Fibroblast of the aortic adventitia (primary cell): ENCODE measurements around the gene ENPP1. TPM values are rescaled to one million over a fixed set of nuclear protein-coding genes. Genes with fewer than 3 reads are reported as not detected.
A peak's percentile ranks its signal among the peaks of the same experiment; 100 is the strongest.

Experiments
- DNase-seq: peaks from one replicate; pipeline ENCODE4 v3.0.0-alpha.2; 2010; ENCODE audit warnings: low read depth
- H3K4me3 ChIP-seq: 2 replicates; pipeline ENCODE4 v1.5.1; 2011; ENCODE audit warnings: low read depth, mild to moderate bottlenecking, control low read depth, low read length, moderate library complexity
- total RNA-seq: library from RNA; depleted of rRNA; stranded (reverse); fragments of >200 nt; gene quantifications from 2 replicates; pipeline ENCODE4 v1.2.3, GENCODE V29; 2012; ENCODE audit warnings: low replicate concordance
- TF ChIP-seq, protein P1 (sequence below): IDR thresholded peaks from 2 replicates; pipeline ENCODE4 v1.5.1; 2011; ENCODE audit warnings: mild to moderate bottlenecking, low read length, control low read depth, inconsistent platforms; ENCODE audit not compliant: insufficient read depth

ENPP1 gene
- total RNA-seq, 1 donor: 7.4 TPM

DNA sequence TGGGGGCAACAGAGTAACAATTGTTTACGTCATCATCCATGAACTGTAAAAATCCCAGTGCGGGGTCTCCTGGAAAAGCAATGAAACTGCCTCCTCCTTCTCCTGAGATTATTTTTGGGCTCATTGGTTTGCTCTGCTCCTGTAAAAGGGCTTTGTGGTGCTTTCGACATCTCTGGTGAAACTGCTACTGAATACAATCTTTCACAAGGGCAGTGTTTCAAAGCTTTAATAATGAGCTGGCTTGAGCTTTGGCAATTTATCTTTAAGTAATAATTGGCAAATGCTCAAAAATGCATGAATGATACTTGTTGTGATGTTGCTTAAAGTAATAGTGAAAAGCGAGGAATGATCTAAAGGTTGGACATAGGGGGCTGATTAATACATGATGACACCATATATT lies 43.5 kb upstream of the ENPP1 start:
- DNase-seq: no peak

DNA sequence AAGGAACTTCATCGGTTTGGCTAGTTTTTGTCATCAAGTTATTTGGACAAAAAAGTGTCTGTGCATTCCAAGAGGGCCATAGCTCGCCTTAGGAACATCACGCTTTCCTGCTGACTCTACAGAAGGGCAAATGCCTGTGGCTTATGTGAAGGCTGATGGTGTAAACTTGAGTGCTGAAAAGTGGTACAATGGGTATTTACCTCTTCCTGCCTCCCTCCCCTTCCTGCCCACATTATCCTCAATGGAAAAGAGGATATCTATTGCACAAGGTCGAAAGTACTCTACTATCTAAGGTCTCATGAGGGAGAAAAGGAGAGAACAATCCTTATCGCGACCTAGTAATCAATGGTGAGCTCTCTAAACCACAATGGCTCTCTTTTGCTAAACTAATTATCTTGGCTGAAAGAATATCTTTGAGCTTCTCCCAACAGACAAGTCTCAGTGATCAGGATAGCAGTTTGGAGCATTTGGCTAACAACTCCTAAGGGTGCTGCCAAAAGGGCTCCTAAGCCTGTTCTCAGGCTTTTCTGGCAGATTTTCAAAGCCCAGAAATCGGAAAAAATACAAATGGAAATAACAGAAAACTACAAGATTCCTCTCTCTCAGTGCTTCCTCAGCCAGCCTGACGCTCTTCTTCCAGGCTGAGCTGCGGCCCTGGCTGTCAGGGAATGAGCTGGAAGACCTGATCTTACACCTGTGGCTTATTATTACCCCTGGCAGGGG lies 42.6 kb upstream of the ENPP1 start:
- TF ChIP-seq, protein P1, sequence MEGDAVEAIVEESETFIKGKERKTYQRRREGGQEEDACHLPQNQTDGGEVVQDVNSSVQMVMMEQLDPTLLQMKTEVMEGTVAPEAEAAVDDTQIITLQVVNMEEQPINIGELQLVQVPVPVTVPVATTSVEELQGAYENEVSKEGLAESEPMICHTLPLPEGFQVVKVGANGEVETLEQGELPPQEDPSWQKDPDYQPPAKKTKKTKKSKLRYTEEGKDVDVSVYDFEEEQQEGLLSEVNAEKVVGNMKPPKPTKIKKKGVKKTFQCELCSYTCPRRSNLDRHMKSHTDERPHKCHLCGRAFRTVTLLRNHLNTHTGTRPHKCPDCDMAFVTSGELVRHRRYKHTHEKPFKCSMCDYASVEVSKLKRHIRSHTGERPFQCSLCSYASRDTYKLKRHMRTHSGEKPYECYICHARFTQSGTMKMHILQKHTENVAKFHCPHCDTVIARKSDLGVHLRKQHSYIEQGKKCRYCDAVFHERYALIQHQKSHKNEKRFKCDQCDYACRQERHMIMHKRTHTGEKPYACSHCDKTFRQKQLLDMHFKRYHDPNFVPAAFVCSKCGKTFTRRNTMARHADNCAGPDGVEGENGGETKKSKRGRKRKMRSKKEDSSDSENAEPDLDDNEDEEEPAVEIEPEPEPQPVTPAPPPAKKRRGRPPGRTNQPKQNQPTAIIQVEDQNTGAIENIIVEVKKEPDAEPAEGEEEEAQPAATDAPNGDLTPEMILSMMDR: no peak
- peak; percentile 55 for DNase-seq
- no peak overlapping the region for H3K4me3 ChIP-seq

More for the DNA sequence above, 43.5 kb upstream of the ENPP1 start:
- TF ChIP-seq, protein P1: no peak
- no peak overlapping the region for H3K4me3 ChIP-seq

DNA sequence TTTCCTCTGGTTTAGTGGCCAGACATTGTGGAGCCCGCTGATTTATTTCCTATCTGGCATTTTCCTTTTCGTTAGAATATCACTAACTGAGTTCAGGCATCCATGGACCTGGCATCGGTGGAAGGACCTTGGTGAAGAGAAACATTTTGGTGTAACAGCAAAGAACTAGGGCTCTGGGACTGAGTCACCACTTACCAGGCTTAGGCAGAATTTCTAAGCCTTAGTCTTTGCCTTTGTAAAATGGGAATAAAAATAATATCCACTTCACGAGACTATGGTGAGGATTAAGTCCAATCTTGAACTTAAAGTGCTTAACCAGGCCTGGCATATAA lies 42.0 kb upstream of the ENPP1 start:
- TF ChIP-seq, protein P1: no peak

DNA sequence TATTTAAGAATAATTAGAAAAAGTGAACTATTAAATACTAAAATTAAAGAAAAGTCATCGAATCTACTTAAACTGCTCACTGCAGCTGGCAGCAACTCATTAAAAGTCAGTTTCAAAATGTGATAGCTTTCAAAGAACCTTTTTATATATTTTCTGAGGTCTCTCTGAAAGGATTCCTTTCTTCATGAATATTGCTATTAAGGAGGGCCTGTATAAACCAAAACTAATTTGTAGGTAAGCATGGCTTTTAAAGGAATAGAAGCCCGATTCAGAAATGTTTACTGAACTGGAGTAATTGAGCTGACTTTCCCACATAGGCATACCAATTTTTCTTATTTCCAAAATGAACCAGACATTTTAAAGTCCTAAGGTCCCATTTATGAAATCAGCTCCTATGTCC lies 41.2 kb upstream of the ENPP1 start:
- no peak for DNase-seq
- TF ChIP-seq, protein P1: no peak
- H3K4me3 ChIP-seq: no peak overlapping the region

More for the DNA sequence above, 42.0 kb upstream of the ENPP1 start:
- no peak for DNase-seq
- H3K4me3 ChIP-seq: no peak overlapping the region

DNA sequence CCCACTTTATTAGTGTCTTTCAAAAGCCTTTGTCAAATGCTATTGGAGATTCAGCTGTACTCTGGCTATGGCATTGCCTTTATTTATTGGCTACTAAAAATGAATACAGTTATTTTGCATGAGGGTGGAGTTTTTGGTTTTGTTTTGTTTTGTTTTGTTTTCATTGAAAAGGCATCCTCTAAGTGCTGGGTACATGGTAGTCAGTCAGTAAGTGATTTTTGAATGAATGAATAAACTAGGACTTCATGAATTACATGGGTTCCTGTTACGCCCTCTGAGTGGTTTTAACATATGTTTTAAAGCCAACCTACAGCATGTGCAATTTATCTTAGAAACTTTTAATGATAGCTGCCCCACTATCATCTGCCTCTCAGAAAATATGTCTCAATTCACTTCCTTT lies 38.9 kb upstream of the ENPP1 start:
- H3K4me3 ChIP-seq: no peak overlapping the region
- TF ChIP-seq, protein P1: no peak
- DNase-seq: no peak

DNA sequence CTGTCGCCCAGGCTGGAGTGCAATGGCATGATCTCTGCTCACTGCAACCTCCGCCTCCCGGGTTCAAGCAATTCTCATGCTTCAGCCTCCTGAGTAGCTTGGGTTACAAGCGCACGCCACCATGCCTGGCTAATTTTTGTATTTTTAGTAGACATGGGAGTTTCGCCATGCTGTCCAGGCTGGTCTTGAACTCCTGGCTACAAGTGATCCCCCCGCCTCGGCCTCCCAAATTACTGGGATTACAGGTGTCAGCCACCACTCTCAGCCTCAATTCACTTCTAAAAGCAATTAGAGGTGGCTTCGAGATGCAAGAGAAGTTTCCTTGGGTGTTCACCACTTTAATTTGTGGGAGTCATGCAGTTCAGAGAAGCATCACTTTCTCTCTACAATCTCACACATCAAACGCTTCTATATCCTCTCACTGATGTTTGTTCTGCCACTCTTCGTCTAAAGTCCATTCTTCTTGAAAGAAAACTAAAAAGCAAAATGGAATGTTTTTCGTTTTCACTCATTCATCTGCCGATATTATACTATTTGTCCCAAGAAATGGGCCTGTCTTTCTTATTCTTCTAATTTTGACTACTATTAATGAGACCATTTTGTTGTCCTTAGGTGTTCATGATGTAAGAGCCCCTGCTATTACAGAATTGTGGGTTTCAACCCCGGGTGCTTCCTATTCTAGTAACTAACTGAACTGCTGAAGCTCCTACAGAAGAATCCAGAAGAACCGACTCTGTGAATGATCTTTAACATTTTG lies 38.3 kb upstream of the ENPP1 start:
- TF ChIP-seq, protein P1: no peak
- H3K4me3 ChIP-seq: no peak overlapping the region
- DNase-seq: no peak

DNA sequence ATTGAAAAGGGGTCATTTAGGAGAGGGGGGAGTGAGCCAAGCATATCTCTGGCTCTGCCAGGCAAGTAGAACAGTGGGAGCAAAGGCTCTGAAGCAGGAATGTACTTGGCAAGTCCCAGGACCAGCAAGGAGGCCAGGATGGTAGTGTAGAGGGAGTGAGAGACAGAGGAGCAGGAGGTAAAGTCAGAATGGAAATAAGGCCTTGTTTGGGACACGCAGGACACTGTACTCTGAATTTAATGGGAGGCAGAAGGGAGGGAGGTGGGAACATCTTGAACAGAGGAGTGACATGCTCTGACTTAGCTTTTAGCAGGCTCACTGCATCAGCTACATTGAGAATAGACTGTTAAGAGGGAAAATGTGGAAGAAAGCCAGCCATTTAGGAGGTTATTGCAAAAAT lies 37.0 kb upstream of the ENPP1 start:
- TF ChIP-seq, protein P1: no peak

More for the DNA sequence above, 37.0 kb upstream of the ENPP1 start:
- DNase-seq: no peak
- no peak overlapping the region for H3K4me3 ChIP-seq
